Stimulated activated naive CD4-positive, alpha-beta T cell treated with Interleukin-2 at 50 U/mL for 16 hours (primary cell): ENCODE data around the gene NDST3.

ENCODE experiments used
- DNase-seq: peaks from one replicate; lab custom pipeline; 2025; lab: John Stamatoyannopoulos, UW

Gene NDST3

DNA sequence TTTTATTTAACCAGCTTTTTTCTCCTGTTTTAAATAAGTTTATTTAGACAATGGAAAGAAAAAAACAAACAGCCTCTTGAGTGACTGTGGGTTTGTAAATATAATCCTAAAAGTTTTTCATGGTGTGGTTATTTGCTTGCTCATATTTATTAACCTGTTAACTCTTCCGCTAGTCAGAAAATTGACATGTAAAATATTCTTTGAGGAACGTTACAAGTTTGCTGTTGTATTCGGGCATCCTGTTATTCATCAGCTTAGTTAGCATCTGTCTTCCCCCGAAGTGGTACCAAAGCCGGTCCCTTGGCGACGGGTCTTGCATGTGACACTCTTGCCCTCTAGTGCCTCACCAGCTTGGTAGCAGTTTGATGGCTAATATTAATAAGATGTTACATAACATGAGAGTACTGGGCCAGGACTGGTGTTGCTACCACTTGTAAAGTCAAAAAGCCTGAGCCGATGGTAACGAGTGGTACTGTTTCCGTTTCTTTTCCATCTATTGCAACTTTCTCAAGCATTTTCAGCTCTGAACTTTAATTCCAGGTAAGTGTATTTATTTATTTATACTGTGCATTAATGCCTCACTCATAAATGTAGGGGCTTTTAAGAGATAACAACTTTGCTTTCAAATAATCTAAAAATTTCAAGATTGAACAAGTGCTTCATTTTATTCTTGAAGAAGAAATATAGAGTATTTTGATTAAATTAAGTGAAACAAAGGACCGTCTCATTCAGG is at the start of gene NDST3:
Gene NDST3 (plus strand): TSS at position 434 of the 733 bp plus-strand sequence. CDS start 19,425 bp downstream, outside the sequence.
- DNase-seq, result no peak

DNA sequence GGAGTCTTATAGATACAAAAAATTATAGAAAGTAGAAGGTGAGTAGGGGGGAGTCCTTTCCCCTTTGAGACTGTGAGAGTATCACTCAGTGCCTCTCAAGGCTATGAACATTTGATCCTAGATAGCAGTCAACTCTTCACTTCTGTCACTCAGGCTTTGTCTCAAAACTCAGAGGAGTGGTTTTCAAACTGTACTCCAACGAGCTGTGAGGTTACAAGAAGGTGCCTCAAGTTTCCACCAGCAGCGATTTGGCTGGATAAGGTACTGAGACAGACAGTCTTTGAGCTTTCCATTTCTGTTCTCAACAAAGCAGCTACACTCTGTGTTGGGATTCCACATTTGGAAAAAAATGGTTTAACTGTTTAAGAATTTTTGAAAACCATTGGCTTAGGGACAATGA is 48.0 kb upstream of the NDST3 start:
- no peak for DNase-seq

DNA sequence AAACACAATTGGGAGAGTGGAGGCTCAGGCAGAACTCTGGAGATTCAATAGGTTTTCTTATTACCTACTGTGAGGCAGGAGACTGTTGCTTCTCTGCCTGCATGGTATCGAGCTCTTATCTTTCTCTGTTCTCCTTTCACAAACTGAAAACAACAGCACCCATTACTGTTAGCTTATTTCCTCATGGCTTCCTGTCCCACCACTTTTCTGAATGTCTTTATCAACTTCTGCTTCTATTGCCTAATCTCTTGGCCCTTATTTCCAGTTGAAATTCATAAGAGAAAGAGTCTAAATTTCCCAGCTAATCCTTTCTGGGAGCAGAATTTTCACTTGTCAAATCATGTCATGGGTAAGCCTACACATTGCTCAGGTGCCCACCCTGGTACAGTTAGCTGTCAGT is 46.8 kb upstream of the NDST3 start:
- no peak for DNase-seq

DNA sequence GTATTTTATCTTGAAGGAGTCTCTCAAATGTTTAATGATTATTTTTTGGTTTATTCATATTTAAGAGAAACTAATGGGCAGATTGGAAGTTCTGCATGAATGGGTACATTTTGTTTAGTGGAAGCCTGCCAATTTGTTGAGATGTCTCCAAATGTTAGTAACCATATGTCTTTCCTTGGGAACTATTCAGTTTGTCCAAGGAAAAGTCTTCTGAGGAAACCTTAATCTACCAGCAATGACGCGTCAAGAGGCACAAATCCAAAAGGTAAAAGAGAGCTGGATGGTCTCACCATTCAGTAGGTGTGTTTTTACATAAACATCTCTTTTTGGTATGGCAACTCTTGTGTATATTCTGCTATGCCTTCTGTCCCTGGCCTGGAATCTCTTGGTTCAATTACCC is 37.4 kb upstream of the NDST3 start:
- DNase-seq, result no peak

DNA sequence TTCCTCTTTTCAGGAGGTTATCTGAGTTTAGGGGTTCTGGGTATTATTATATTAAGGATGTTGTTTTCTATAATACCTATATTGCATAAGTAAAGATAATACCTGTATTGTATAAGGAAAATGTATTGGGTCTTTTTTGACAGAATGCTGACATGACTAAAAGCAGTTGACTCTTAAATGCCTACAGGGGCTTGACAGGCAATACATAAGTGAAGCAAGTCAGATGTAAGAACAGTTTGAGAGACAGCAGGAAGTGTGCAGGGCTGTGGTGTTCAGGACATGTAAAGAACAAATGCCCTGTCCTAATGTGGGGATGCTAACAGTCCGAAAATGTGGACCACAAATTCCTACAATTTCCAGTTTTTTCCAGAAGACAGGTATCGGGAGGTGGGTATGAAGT is 30.2 kb upstream of the NDST3 start:
- no peak for DNase-seq

DNA sequence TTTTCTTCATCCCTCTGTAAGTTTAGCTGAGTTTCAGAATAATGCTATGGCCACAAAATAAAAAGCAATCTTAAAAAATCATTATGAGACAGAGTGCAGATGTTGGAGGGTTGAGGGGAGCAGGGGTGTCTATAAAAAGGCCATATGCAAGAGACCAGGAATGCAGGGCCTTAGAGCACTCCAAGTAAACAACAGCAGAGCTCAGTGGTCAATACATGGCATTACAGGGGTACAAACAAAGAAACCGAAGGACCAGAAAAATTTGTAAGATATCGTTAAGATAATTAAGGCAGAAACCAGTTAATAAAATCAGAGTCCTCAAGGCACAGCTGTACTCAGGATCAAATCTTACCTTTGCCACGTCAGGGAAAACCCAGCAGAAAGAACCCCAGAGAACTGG is 28.4 kb upstream of the NDST3 start:
- no peak for DNase-seq

DNA sequence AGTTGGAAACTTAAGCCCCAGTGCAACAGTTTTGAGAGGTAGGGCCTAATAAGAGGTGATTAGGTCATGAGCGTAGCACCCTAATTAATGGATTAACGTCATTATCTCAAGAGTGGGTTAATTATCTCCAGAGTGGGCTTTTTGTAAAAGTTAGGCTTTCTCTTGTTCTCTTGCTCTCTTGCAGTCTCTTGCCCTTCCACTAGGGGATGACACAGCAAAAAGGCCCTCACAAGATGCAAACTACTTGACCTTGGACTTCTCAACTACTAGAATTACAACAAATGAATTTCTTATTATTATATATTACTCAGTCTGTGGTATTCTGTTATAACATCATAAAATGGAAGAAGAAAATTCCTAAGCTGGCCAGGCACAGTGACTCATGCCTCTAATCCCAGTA is 22.1 kb upstream of the NDST3 start:
- no peak for DNase-seq

DNA sequence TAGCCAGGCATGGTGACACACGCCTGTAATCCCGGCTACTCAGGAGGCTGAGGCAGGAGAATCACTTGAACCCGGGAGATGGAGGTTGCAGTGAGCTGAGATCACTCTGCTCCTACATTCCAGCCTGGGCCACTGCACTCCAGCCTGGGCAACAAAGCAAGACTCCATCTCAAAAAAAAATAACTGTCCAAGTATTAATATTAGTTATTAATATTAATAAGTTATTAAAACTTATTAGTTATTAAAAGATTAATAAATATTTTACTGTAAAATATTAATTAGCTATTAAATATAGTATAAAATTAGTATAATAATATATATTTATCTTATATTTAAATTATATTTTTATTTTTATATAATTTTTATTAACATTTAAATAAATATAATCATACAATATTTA is 19.5 kb upstream of the NDST3 start:
- no peak for DNase-seq

DNA sequence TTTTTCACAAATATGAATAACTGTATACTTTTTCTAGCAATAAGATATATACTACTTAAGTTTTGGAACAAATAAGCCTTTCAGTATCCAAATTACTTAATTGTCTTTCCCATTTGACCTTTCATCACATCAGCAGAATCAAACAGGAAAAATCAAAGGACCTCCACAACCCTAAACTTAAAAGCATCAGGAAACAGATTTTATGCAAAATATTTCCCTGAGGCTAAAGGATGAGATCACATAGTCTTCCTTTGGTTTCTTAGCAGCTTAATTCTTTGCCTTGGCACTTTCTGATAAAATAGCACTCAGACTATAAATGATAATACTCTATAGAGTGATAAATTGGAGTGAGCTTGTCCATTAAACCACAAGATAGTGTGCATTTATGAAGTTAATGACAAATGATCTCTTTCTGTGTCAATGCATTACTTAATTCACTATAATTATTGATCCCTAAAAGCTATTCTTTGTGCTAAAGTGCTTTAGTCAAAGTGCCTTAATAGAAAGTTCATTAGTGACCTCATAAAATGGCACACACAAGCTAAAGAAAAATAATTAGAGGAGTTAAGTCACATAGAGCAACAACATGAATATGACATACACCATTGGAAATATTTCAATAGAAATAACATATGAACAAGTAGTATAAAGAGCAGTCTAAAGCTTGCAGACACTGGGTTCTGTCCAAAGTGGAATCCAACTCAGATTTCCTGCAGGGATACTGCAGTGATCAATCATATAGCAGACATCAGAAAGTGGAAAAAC is 15.7 kb upstream of the NDST3 start:
- DNase-seq, result no peak

DNA sequence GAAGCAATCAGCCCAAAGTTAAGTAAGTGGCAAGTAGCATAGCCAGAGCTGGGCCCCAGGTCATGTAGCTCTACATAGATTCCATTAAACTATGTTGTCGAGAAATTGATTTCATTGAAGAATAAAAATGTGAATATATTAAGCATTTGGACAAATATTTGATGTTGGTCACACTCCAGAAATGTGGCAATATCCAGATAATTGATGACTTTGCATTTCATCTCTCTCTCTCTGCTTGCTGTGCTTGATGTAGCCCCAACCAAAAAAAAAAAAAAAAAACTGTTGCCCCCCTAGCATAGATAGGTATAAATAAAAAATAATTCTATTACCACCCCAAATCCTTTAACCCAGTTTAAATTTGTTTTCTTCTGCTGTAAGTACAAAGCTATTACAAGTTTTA is 7.5 kb upstream of the NDST3 start:
- no peak for DNase-seq

DNA sequence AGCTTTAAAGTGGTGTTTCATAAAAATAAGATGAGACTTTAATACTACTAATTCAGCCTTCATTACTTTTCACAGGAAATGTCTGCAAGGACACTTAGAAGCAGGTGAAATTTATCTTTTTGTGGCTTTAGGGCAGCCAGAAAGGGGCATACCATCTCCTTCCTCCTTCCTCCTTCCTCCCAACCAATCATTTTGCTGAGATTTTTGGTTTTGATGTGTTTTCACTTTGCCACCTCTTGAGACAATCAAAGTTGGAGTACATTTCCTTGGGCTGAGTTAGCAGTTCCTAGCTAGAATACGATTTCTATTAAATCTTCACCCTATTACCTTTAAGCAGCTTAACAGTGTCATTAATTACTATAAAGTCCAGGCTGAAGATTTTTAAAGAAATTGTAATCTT is 5.1 kb upstream of the NDST3 start:
- no peak for DNase-seq

DNA sequence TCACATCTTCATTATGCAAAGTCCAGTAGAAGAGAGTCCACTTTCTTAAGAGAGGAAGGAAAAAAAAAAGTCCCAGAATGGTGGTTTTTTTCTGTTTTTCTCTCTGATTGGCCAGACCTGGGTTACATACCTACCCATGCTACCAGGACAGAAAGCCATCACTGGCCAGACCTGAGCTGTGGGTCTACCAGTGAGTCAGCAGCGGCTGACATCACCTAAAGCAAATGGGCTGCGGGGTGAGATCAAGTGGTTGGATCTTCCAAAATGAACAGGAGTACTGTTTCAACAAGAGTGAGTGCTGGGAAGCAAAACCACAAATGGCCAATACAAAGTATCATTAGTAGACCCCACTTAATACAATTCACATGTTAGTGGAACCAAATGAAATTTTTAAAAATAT is 1.6 kb upstream of the NDST3 start:
- DNase-seq, result no peak

DNA sequence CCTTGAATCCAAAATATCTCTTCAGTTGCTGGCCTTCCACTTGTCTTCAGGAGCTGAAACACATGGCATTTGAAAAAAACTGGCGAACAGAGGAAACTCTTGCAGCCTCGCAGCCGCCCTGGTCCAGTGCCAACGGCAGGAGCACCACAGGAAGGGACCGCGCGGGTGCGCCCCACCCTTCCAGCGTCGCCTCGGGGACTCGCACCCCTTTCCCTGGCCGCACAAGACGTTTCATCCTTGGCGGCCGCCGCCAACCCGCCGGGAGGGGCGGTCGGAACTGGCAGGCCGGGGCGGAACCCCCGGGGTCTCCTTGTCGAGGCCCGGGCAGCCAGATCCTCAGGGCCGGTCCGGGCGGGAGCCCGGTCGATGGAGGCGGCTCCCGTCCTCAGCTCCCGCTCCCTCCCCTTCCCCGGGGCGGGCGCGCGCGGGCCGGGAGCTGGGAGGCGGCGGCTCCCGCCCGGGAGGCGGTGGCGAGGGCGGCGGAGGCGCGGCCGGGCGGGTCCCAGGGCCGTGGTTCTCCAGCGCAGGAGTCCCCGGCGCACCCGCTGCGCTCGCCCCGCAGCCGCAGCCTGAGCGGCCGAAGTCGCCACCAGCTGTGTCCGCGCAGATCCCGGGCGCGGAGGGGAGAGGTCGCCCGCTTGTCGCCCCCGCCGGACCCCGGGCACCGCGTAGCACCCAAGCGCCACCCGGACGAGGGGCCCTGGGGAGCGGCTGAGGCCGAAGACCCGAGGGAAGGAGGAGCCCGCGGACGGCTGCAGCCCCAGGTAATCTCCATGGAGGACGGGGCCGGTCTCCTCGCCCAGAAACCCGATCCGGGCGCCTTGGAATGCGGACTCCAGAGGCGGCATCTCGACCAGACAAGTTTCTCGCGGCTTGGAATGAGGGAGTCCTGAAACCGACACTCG is 886 bp upstream of the NDST3 start:
- DNase-seq, result no peak

DNA sequence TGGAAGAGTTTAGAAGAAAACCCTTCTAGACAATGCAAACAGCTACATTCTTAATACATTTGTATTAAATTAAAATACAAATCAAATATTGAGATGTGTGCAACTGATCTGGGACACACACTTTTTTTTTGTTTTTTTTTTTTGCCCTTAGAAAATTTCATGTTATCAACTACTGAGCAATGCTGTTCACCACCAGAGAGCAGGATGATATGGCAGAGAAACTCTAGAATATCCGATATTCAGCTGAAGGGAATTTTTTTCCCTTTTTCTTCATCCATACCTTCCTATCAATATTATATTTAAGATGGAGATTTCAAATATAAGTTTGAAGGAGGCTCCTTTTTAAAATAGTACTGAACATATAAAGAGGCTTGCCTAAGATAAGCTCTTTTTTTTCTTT is 1.0 kb downstream of the NDST3 start:
- no peak for DNase-seq

DNA sequence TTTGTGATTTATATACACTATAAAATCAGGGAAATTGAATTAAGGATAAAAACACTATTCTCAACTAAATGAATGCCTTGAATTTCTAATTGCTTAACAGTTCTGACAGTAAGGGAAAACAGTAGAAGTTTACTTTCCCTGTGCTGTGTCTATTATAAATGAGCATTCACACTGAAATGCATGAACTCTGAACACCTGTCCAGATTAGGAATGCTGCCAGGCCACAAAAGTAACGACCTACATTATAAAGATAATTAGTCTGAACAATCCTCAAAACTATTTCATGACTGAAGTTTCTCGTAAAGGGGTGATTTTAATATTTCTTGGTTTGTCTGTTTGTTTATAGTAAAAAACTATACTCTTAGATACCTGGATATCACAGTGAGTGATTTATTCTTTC is 2.0 kb downstream of the NDST3 start:
- DNase-seq, result no peak

DNA sequence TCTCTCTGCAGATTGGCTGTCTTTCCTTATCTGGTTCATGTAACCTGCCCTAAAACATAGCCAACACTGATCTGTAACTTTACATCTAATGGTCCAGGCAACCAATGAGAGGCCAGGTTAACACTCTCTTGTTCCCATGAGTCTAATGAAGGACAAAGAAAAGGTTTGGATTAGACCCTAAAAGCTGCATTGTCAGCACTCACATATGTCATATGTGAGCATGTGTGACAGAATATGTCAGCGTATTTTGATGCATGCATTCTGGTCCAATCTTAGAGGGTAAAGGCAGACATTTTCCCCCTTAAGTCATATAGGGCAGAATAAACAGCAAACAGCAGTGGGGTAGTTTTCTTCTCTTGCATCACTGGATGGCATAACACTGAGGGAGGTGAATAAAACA is 3.7 kb downstream of the NDST3 start:
- DNase-seq, result no peak

DNA sequence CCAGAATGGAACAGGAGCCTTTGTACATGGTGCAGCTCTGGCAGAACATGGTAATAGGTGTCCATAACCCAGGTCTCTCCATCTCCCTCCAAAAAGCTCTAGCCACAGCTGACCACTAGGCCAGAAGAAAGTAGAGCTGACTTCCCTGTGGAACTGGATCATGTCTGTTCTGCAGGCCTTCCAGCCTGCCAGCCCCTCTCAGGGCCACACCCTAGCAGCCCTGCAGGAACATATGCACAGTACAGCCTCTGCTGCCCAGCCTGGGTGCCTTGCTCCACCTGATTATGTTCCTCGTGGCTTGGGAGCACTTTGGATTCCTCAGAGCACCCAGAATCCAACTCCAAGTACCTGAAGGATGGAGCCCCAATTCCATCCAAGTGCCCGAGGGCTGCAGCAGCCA is 12.0 kb downstream of the NDST3 start:
- no peak for DNase-seq

DNA sequence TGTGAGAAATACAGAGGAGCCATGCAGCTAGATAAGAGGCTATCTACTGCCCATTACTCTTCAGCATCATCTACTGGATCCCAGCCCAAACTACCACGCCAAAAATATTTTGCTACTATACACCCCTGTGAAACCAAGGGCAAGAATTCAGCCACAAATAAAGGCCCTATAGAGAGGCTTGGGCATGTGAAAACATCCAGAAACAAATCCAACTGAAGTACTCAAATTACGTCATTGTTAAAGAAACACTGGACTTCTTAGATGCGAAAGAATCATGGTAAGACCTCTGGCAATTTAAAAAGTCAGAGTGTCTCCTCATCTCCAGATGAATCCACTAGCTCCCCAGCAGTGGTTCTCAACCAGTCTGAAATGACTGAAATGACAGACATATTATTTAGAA is 12.8 kb downstream of the NDST3 start:
- DNase-seq, result no peak

DNA sequence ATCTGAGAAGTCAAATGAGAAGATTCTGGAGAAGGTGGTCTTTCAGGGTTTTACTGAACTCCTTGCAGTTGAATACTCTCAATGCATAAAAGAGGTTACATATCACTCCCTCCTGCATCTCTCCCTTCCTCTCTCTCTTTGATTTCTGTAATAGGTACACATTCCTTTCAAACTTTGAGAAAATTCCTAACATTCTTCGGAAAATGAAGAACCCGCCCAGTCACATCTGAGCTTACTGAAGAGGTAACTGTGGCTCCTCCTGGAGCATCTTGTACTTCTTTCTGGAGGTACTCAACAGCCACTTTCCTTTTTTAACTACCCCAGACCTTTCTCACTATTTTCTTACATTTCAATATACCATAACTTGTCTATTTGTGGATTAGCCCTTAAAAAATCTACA is 24.7 kb downstream of the NDST3 start:
- no peak for DNase-seq

DNA sequence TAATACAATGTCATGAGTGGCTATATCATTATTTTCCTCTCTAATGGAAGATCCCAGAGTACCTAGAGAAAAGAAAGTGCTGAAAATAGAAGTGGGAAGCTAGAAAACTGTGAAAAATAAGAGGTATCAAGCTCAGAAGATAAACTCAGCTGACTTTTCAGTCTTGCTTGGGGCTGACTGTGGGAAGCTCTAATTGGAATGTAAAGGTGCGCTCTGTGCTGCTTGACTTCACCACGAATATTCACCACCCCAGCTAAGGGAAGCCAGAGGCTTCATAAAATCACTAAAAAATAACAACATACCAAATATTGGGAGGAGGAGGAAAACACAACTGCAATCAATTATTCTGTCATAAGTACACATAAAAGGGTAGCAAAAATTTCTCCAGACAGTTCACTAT is 25.1 kb downstream of the NDST3 start:
- no peak for DNase-seq

DNA sequence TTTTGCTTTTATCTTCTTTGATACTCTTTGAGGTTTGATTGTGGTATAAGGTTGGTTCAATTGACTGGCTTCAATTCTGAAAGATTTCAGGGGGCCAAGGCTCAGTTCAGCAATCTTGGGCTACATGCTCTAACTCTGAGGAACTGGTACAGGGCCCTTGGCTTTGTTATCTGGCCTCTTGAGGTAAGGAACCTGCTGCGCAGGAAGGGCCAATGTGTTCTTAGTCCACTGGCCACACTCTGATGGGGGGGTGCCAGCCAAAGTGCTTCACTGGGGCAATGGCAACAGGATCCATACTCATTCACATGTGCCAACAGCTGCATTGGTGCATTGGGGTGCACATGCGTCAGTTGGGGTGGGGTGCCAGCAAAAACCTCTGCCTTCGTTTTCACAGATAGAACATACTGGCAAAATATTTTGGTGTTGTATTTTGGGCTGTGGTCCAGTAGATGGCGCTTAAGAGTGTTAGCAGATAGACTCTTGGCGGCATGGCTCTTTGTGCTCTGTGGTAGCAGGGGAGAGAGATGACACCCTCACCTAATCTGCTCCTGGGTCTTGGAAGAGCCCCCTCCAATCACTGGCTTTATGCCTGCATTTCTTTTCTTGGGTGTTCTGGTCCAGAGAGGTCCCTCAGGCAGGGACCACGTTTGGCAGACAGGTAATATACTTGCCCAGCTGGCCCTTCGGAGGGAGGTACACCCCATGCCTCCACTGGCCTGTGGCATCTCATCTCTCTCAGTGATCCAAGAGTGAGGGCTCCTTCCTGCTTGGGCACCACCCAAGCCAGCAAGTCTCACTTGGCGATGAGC is 42.9 kb downstream of the NDST3 start:
- DNase-seq, result no peak

DNA sequence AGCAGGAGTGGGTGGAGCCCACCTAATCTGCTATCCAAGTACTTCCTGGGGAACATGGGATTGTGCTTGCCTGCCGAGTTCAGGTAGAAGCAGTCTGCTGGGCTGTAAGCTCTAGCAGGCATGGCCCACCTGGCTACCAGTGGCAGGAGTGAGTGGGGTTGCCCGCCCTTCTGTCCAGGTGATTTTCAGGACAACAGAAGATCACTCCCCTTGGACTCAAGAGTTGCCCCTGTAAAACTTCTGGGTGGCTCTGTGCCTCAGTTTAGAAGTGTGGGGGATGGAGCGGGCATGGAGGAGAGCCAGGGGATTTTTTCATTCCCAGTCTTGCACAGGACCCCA is 43.5 kb downstream of the NDST3 start:
- no peak for DNase-seq
